A673 (cell line): Measurements from ENCODE around the gene MBLAC1. TPM values are rescaled to one million over a fixed set of nuclear protein-coding genes. Genes with fewer than 3 reads are reported as not detected.

Experiments used
- BruUV-seq: library from RNA; stranded (reverse); fragments of 400-500 nt; replicated peaks from 2 replicates; lab custom pipeline; 2021; lab: Mats Ljungman, UMichigan
- CTCF ChIA-PET: fragments of 300-600 bp; sonication (Branson Sonifier 250); formaldehyde crosslinking; loops from one replicate; lab custom pipeline; 2022; ENCODE audit warnings: antibody characterized with exemption; lab: Charles Lee
- POLR2A ChIA-PET: fragments of 300-600 bp; sonication (Branson Sonifier 250); formaldehyde crosslinking; loops from one replicate; lab custom pipeline; 2022; ENCODE audit warnings: antibody characterized with exemption; ENCODE audit not compliant: low non-redundant PET; lab: Charles Lee
- DNase-seq: peaks from one replicate; pipeline ENCODE4 v3.0.0-alpha.2; 2015; ENCODE audit warnings: low spot score
- H3K27ac ChIP-seq: fragments of 200-600 bp; sonication (generic); 2 replicates; pipeline ENCODE4 v1.5.1; 2016; ENCODE audit warnings: mixed run types, low read depth, mild to moderate bottlenecking, mixed read lengths, antibody characterized with exemption, low read length; ENCODE audit not compliant: poor library complexity, severe bottlenecking
- H3K27me3 ChIP-seq: fragments of 200-600 bp; sonication (generic); replicated peaks from 2 replicates; pipeline ENCODE4 v1.6.1; 2017; ENCODE audit warnings: mixed run types, low read depth, mild to moderate bottlenecking, mixed read lengths, antibody characterized with exemption, low read length; ENCODE audit not compliant: insufficient read depth, poor library complexity
- H3K36me3 ChIP-seq: fragments of 200-600 bp; sonication (generic); 2 replicates; pipeline ENCODE4 v1.6.1; 2016; ENCODE audit warnings: mixed run types, mild to moderate bottlenecking, mixed read lengths, antibody characterized with exemption, low read length; ENCODE audit not compliant: insufficient read depth, poor library complexity, severe bottlenecking
- H3K4me1 ChIP-seq: fragments of 200-600 bp; sonication (generic); 2 replicates; pipeline ENCODE4 v1.6.1; 2017; ENCODE audit warnings: mixed run types, mild to moderate bottlenecking, mixed read lengths, antibody characterized with exemption, low read length; ENCODE audit not compliant: insufficient read depth, poor library complexity, severe bottlenecking
- H3K4me3 ChIP-seq: fragments of 200-600 bp; sonication (generic); 2 replicates; pipeline ENCODE4 v1.5.1; 2016; ENCODE audit warnings: low read depth, mixed run types, mild to moderate bottlenecking, mixed read lengths, low read length; ENCODE audit not compliant: poor library complexity, severe bottlenecking
- H3K9me3 ChIP-seq: fragments of 200-600 bp; sonication (generic); 2 replicates; pipeline ENCODE4 v1.6.1; 2016; ENCODE audit warnings: mixed run types, low read depth, mild to moderate bottlenecking, mixed read lengths, antibody characterized with exemption, low read length; ENCODE audit not compliant: poor library complexity, severe bottlenecking
- EZH2 ChIP-seq: fragments of 200-600 bp; sonication (generic); IDR thresholded peaks from 2 replicates; pipeline ENCODE4 v1.6.1; 2017; ENCODE audit warnings: borderline replicate concordance, low read depth, mild to moderate bottlenecking, mixed read lengths, antibody characterized with exemption, low read length; ENCODE audit not compliant: poor library complexity, severe bottlenecking
- intact Hi-C: fragments of 100-400 bp; cut with micrococcal nuclease; formaldehyde crosslinking; loops from one replicate; pipeline ENCODE4 v1.10.0; 2022; ENCODE audit not compliant: unreplicated experiment
- total RNA-seq: library from RNA; stranded (reverse); gene quantifications from 2 replicates; pipeline ENCODE4 v1.2.3, GENCODE V29; 2021
- TF ChIP-seq, protein P1 (sequence below): fragments of 300-800, 200-600 bp; sonication (generic); conservative IDR thresholded peaks from 2 replicates; pipeline ENCODE4 v1.5.1; 2017; ENCODE audit warnings: low read depth, mild to moderate bottlenecking, antibody characterized with exemption, low read length, moderate library complexity, mixed read lengths

Gene MBLAC1
- total RNA-seq, 1 experiment from 2014 or later: 3.1 TPM

- TF ChIP-seq, protein P1, sequence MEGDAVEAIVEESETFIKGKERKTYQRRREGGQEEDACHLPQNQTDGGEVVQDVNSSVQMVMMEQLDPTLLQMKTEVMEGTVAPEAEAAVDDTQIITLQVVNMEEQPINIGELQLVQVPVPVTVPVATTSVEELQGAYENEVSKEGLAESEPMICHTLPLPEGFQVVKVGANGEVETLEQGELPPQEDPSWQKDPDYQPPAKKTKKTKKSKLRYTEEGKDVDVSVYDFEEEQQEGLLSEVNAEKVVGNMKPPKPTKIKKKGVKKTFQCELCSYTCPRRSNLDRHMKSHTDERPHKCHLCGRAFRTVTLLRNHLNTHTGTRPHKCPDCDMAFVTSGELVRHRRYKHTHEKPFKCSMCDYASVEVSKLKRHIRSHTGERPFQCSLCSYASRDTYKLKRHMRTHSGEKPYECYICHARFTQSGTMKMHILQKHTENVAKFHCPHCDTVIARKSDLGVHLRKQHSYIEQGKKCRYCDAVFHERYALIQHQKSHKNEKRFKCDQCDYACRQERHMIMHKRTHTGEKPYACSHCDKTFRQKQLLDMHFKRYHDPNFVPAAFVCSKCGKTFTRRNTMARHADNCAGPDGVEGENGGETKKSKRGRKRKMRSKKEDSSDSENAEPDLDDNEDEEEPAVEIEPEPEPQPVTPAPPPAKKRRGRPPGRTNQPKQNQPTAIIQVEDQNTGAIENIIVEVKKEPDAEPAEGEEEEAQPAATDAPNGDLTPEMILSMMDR: no peak
- TF ChIP-seq EZH2: no peak
- Histone ChIP-seq H3K36me3 (no peaks in the 10 kb centered on the region), H3K4me3 (no peak overlapping the region), H3K9me3 (no peaks in the 10 kb centered on the region), H3K4me1 (peaks cover 14% of the 10 kb centered on the region), H3K27me3 (no peaks in the 10 kb centered on the region), H3K27ac (no peak overlapping the region)
- ChIA-PET CTCF (interaction anchor here (0.6 kb wide), 1 partner anchor 95 kb away, joined by 5 read pairs; no protein-coding TSS in a partner anchor), POLR2A (interaction anchor here (0.6 kb wide), 1 partner anchor 25 kb away, joined by 9 read pairs; no protein-coding TSS in a partner anchor)
- intact Hi-C loops: no loop called here
- DNase-seq: no peak
- BruUV-seq: no TSS peak
Observed at GRCh38 chr7:100122568-100122967, 4.2 kb upstream of the MBLAC1 start.

- H3K27me3 ChIP-seq: no peaks in the 10 kb centered on the region
- H3K9me3 ChIP-seq: no peaks in the 10 kb centered on the region
- peak overlapping the region; percentile 23 for H3K27ac ChIP-seq
- BruUV-seq: no TSS peak
- no peak overlapping the region for H3K4me3 ChIP-seq
- CTCF ChIA-PET: no interaction called here
- TF ChIP-seq, protein P1: no peak
- TF ChIP-seq EZH2: no peak
- peaks cover 19% of the 10 kb centered on the region for H3K4me1 ChIP-seq
- DNase-seq: no peak
- intact Hi-C loops: no loop called here
- no peaks in the 10 kb centered on the region for H3K36me3 ChIP-seq
- POLR2A ChIA-PET: interaction anchor here (1.0 kb wide), 1 partner anchor 24 kb away, joined by 3 read pairs; the partner anchor contains the start of gene LAMTOR4
Observed at GRCh38 chr7:100124301-100125230, 2.2 kb upstream of the MBLAC1 start.

DNA sequence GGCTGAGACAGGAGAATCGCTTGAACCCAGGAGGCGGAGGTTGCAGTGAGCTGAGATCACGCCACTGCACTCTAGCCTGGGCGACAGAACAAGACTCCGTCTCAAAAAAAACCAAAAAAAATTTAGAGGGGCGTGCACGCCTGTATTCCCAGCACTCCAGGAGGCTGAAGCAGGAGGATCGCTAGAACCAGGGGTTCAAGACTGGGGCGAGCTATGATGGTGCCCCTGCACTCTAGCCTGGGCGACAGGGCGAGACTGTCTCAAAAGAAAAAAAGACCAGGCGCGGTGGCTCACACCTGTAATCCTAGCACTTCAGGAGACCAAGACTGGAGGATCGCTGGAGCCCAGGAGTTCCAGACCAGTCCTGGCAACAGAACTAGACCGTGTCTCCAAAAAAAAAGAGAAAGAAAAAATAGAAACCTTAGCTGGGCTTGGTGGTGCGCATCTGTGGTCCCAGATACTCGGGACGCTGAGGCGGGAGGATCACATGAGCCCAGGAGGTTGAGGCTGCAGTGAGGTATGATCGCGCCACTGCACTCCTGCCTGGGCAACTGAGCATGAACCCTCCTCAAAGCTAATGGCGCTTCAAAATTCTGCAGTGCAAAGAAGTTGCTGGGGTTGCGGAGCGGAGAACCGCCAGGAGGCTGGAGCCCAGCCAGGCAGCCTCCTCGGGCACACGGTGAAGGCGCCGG is 382 bp upstream of the MBLAC1 start:
- Histone ChIP-seq H3K4me3 (peak overlapping the region; percentile 62), H3K27me3 (no peaks in the 10 kb centered on the region), H3K27ac (peak overlapping the region; percentile 95), H3K4me1 (peaks cover 10% of the 10 kb centered on the region), H3K36me3 (no peaks in the 10 kb centered on the region), H3K9me3 (no peaks in the 10 kb centered on the region)
- TF ChIP-seq, protein P1: no peak
- TF ChIP-seq EZH2: no peak
- POLR2A ChIA-PET: interaction anchor here (0.8 to 1.2 kb wide), 2 partner anchors 25 to 302 kb away, joined by 4 to 5 read pairs; partner anchors contain the start of genes AP4M1 and ZCWPW1
- CTCF ChIA-PET: no interaction called here
- intact Hi-C loops: no loop called here
- DNase-seq: no peak
- TSS peak; percentile 81 for BruUV-seq
